Superior temporal gyrus (tissue), 1 donor: ENCODE data around the gene SURF4.
"Not testable (repeated sequence)": the region's sequence is repeated elsewhere in the genome, so short reads cannot be mapped to it uniquely, and the experiment has no call there.

Source experiments
- DNase-seq: peaks from one replicate; pipeline ENCODE4 v3.0.0-alpha.2; 2016; ENCODE audit errors: extremely low spot score

The SURF4 gene

DNA sequence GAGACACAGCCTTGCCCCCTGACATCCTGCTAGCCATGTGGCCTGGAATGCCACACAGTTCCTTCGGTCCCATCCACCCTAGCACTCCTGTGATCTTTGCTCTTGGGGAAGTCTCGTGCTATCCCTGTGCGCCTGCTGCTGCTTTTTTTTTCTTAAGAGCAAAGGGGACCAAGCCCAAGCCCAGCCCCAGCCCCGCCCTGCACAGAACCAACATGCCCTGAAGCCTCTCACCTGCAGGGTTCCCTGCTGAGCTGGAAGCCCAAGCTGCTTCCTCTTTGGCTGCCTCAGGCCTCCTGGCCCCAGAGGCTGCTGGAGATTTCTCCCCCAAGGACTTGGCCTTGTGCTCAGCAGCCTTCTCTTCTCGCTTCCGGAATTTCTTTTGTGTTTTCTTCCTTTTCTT, 41.7 kb downstream of the SURF4 start:
- DNase-seq: no peak

DNA sequence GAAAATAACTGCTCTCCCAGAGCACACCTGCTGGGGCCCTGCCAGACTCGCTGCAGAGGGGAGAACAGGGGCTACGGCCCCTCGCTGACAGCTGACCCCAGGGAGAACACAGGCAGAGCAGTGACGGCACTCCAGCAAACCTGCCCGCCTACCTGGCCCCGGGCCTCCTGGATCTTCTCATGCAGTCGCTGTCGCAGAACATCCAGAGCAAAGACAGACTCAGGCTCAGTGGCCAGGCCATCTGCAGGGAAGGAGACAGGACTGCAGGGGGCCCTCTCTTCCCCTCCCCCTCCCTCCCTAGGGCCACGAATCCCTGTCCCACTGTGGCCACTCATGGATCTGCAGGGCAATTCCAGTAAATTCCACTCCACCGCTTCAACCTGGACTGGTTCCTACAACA, 42.3 kb downstream of the SURF4 start:
- DNase-seq: no peak

DNA sequence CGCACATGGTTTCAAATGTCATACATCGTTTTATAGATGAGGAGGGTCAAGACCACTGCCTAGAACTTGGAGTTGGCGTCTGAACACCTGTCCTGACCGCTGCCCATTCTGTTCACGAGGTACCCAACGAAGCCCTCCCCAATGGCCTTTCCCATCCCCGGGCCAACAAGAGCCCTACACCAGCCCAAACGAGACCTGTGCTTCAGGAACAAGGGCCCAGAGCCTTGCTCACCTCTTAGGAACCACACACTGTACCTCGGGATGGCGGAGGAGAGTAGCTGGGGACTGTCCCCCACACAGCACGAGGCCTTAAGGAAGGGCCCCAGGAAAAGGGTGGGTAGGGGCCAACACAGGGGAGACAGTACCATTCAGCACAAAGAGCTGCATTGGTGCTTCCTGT, 42.8 kb downstream of the SURF4 start:
- DNase-seq: no peak

DNA sequence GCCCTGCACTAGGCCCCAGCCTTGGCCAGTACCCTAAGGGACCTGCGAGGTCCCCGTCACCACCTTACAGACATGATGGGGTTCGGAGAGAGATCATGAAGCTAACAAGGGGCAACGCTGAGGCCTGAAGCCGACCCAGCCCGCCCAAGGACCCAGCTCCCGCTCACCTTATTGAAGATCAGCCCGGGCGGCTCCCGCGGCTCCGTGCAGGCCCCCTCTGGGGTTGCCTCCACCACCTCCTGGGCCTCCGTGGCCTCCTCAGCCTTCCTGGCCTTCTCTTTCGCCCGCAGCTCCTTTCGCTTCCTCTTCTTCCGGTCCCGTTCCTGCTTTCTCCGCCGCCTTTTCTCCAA, 43.5 kb downstream of the SURF4 start:
- no peak for DNase-seq

DNA sequence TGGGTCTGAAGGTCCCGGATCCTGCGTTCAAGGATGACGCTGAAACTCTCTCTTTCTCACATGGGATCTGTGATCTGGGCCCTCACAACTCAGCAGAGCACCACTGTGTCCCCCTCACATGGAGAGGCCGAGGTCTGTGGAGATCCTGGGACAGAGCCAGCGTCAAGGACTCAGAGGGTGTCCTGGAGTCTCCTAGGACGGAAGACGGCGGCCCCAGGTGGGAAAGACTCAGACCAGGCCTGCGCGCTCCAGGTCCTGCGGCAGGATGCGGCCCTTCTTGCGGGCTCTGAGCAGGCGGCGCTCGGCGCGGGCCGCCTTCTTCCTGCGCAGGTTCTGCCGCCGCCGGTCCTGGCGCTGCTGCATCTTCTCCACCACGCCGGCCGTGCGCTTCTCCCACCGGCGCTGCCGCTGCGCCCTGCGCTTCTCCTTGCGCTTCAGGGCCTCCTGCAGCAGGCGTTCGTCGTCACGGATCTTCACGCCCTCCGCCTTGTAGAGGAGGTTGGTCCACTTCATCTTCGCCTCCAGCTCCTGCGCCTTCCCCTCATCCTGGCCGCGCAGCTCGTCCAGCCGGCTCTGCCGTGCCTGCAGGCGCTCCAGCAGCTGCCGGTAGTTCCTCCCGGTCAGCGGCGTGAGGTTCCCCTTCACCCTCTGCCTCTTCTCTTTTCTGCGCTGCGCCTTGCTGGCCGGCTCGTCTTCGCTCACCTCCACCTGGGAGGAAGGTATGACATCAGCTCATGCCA, 44.0 kb downstream of the SURF4 start:
- no peak for DNase-seq

DNA sequence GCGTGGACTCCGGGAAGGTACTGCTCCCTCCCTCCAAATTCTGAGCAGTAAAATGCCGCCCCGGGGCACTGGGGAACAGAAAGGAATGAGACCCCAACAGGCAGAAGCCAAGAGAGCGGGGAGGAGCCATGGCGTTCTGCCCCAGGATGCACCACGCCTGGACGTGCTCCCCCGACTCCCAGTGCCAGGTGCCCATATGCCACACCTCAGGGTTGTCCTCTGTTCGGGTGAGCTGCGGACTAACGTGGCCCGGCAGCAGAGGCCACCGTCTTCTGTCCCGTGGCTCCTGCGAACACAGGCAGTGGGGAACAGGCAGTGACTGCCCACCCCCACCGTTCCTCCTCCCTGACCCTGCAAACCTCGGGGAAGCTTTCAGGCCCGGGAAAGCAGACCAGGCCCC, 44.6 kb downstream of the SURF4 start:
- no peak for DNase-seq

DNA sequence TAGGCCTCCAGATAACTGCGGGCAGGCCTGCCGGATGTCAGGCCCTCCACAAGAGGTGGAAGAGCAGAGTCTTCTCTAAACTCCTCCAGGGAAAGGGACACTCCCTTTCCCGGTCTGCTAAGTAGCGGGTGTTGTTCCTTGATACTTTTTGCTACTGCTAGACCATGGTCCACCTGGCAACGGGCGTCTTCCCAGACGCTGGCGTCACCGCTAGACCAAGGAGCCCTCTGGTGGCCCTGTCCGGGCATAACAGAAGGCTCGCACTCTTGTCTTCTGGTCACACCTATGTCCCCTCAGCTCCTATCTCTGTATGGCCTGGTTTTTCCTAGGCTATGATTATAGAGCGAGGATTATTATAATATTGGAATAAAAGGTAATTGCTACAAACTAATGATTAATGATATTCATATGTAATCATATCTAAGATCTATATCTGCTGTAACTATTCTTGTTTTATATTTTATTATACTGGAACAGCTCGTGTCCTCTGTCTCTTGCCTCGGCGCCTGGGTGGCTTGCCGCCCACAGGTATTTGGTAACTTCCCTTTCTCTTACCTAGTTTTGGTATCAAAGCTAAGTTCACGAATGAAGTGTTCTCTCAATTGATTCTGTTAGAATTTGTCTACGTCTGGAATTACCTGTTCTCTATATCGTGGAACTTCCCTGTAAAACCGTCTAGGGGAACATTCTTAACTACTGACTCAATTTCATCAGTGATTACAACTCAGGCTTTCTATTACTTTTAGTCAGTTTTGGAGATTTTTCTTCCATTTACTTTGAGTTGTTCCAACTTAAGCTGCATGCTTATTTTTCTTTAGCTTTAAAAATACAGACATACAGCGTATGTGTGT, 46.3 kb downstream of the SURF4 start:
- not testable (repeated sequence) for DNase-seq

DNA sequence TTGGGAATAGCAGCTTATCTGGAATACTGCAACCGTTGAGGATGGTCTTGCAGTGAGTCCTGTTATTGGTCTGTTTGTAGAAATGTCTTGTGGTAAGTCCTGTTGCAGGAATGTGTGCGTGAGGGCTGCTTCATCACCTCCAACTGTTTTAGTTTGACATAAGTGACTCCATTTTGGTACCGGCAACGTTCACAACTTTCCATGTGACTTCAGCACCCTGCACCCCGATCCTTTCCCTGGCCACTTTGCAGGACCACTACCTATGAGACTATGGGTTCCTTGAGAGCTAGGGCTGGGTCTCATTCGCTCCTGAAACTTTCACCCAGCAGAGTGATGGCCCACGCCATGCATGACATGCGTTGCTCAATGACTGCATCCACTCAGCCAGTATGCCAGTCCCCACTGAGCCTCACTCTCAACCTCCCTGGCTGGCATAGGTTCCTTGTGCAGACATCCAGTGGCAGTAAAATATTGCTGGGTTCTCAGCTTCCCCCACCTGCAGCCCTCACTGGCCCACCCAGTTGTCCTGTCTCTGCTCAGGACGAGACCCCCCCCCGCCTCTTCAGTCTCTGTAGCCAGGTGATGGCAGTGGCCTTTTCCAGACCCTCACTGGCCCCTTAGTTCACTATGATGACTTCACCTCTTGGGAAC, 47.9 kb downstream of the SURF4 start:
- DNase-seq: no peak

DNA sequence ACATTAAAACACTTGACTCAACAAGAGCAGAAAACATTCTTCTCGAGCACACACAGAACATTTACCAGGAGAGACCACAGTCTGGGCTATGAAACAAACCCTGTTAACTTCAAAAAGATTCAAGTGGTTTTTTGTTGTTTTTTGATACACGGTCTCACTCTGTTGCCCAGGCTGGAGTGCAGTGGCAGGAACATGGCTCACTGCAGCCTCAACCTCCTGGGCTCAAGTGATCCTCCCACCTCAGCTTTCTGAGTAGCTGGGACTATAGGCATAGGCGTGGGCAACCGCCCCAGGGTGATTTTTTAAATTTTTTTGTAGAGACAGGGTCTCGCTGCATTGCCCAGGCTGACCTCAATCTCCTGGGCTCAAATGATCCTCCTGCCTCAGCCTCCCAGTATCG, 48.8 kb downstream of the SURF4 start:
- DNase-seq: not testable (repeated sequence)

DNA sequence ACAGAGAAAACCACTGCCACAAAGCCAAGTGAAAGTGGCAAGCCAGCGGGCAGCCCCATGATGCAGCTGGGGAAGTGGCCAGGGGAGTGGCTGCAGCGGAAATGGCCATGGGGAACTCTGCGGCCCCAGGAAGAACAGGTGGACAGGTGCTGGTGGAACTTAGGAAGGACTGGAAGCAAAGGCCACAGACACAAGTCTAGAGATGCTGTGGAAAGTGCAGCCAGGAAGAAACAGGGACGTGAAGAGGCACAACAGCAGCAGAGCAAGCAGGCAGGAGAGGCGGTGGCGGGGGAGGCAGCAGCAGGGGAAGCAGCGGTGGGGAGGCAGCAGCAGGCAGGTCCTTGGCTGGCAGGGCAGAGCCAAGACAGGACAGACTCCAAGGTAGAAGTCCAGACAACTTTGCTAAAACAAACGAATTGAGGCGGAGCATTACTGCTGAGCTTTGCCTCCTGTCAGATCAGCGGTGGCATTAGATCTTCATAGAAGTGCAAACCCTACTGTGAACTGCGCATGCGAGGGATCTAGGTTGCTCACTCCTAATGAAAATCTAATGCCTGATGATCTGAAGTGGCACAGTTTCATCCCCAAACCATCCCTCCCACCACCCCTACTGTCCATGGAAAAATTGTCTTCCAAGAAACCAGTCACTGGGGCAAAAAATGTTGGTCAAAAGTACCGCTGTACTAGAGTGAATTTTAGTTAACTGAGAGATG, 51.7 kb downstream of the SURF4 start:
- DNase-seq: no peak

DNA sequence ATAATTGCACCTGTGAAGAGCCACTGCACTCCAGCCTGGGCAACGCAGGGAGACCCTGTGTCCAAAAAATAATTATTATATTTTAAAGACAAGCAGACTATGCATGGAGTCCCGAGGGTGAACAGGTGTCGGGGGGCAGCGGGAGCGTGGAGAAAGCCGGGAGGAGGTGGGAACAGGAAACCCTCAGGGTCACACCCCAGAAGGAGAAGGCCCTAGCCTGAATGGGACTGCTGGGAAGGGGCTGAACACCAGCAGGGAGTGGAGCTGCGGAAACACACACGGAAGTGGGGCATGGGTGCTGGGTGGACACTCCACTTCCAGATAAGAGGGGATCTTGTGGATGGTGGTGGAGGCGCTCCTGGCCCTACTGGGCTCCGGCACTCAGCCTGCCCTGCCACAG, 52.6 kb downstream of the SURF4 start:
- no peak for DNase-seq

DNA sequence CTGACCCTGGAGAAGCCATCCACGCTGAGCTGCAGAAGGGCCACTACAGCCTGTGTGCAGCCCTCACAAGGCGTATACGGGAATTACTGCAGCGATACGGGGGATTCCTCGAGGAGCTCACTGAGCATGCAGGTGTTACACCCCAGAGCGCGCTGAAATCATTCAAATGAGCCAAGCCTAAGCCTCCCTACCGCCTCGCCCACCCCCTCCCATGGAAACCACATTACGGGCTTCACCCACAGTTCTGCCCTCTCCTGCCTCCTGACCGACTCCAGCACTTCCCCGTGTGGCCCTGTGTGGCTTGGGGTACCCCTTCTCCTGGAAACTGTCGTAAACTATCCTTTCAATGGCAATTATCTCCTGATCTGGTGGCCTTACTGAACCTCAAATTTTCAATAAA, 53.2 kb downstream of the SURF4 start:
- DNase-seq: no peak

DNA sequence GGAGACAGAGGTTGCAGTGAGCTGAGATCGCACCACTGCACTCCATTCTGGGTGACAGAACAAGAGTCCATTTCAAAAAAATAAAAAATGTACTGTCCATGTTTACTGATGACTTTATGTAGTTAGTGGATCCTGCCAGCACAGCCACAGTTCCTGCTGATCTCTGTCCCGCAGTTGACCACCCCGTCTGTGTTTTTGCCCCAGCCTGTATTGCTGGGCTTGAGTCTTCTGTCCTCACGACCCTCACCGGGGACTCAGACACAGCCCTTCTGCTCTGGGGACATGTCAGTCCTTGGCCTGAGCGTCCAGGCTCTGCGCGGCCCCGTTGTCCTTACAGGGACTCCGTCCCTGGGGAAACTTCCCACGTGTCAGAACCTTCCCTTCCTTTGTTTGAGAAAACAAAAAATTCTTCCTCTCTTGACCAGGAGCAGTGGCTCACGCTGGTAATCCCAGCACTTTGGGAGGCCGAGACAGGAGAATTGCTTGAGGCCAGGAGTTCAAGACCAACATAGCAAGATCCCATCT, 54.4 kb downstream of the SURF4 start:
- DNase-seq: no peak

DNA sequence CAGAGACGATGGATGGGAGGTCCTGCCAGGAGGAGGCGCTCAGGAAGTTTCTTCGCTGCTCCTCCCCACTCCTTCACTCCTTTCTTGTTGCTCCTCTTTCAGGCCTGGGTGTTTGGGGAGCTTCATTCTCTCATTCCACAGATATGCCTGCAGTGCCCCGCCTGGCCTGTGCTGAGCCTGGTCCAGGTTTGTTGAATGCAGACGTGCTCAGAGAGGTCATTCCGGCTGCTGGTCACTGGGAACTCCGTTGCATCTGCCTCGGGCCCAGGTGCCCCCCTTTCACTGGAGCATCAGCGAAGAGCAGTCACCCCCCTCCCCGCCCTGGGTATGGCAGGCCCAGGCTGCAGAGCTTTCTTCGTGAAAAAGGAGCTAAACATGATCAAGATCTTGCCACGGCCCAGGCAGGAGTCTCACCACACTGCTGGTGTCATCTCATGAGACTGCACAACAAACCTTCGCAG, 55.4 kb downstream of the SURF4 start:
- DNase-seq: no peak

DNA sequence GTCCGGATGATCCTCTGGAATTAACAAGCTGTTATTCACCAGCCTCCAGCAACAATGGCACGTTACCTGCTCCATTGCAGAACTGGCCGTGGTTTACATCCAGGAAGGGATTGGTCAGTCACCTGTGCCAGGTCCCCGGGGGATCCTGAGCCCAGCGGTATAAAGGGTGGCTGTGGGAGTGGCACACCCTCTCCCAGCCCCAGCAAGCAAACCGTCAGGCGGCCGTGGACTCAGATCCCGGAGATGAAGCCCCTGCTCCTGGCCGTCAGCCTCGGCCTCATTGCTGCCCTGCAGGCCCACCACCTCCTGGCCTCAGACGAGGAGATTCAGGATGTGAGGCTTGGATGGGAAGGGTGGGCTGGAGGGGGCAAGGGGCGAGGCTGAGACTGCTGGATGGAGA, 58.3 kb downstream of the SURF4 start:
- not testable (repeated sequence) for DNase-seq

DNA sequence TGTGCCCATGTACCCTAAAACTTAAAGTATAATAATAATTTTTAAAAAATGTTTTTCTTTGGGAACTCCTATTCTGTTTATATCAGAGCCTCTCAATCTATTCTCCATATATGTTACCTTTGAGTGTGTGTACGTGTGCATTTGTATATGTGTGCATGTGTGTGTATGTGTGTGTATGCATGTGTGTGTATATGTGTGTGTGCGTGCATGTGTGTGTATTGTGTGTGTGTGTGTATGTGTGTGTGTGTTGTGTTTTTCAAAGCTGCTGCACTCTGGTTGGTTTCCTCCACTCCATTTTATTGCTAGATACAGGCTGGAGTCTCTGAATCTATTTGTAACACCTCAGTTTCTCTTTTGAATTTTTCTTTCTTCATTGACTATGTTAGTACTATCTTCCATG, 59.9 kb downstream of the SURF4 start:
- DNase-seq: no peak
